Nucleus accumbens (tissue), 56 donors: ENCODE data around the gene SYNJ1.

Experiments
- DNase-seq, 56 donors: peaks; one replicate each; lab custom pipeline; 2025; lab: John Stamatoyannopoulos, UW

SYNJ1 gene

DNA sequence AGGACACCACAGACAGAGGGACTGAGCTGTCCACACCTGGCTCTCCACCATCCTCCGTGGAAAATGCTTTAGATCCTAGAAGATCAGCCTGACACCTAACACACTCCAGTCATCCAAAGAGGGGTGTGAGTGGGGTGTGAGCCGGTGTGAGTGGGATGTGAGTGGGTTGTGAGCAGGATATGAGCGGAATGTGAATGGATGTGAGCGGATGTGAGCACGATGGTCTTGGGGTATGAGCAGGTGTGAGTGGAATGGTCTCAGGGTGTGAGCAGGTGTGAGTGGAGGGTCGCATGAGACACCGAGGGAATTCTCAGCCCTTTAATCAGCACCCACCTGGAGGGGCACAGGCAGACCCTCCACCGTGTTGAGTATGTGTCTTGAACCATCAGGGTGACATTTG is 143.3 kb downstream of the SYNJ1 start:
- DNase-seq: no peak

DNA sequence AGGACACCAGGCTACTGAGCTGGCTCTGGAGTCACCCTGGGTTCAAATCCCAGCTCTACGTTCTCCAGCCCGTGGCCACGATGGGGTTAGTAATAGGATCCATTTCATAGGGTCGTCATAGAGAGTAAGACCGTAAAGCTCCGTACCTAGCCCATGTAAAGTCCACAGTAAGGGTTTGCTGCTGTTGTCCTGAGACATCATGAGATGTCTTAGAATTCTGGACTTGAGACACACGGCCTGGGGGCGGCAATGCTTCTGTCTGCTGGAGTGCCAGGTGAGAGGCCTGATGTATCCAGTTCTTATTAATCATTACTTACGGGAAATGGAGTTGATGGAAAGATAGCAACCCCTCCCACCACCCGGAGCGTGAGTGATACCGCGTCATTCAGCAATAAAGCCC is 146.1 kb downstream of the SYNJ1 start:
- no peak for DNase-seq

DNA sequence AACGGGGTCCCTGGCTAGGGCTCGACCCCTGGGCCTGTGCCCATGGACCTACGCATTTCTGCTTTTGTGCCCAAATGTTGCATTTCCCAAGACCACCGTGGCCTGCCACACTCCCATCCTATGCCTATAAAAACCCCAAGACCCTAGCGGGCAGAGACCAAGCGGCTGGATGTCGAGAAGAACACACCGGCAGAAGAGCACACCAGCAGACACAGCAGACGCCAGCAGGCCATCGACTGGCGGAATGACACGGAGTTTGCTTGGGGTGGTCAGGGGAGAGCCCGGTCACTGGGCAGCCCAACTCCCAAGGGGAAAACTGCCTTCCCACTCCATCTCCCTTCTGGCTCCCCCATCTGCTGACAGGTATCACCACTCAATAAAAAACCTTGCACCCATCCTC is 146.9 kb downstream of the SYNJ1 start:
- no peak for DNase-seq
